ENCODE results near the gene ARHGDIA. TPM values are rescaled to one million over a fixed set of nuclear protein-coding genes. Genes with fewer than 3 reads are reported as not detected.

ARHGDIA gene
- total RNA-seq, 6 experiments from 2014 or later: 92.4 to 162 (median 137) TPM

DNA sequence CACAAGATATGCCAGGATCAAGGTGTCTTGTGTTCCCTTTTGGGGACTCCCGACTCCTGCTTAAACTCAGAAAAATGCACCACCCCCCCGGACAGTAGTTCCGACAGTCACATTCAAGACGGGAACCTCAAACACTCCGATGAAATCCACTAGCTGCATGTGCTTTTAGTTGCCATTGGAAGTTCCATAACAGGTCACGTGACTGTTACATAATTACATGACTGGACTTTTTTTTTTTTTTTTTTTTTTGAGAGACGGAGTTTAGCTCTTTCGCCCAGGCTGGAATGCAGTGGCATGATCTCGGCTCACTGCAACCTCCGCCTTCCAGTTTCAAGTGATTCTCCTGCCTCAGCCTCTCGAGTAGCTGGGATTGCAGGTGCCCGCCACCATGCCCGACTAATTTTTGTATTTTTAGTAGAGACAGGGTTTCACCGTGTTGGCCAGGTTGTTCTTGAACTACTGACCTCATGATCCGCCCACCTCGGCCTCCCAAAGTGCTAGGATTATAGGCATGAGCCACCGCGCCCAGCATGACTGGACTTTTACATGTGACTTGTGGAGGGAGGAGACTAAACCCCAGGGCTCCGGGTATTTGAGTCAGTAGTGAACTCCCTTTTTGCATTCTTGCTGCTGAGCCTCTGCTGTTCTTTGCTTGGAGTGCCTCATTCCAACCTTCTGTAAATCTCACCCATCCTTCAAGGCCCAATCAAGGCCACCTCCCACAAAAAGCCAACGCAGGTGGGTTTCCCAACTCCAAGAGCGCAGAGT lies 45.3 kb upstream of the ARHGDIA start:
- 57% methylated on average over 20 of the region's 21 CpGs for WGBS (ENCODE audit: insufficient coverage, low coverage, low lambda C conversion rate, missing lambda C conversion rate)

DNA sequence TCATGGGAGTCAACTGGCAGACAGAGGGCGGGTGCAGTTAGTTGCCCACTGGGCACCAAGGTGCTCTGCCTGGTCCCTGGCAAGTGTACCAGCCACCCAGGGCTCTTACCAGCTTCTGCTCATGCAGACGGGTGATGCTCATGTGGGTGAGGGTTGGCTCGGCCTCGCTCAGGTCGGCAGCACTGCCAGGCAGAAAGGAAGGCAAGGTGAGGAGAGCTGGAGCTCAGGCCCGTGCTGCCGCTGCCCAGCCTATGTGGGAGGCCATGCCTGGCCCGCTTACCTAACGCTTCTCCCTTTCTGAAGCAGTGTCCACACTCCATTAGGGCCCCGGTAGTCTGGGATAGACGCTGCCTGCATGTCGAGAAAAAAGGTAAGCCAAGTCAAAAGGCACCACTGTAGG lies 44.2 kb upstream of the ARHGDIA start:
- TF ChIP-seq, protein P1, sequence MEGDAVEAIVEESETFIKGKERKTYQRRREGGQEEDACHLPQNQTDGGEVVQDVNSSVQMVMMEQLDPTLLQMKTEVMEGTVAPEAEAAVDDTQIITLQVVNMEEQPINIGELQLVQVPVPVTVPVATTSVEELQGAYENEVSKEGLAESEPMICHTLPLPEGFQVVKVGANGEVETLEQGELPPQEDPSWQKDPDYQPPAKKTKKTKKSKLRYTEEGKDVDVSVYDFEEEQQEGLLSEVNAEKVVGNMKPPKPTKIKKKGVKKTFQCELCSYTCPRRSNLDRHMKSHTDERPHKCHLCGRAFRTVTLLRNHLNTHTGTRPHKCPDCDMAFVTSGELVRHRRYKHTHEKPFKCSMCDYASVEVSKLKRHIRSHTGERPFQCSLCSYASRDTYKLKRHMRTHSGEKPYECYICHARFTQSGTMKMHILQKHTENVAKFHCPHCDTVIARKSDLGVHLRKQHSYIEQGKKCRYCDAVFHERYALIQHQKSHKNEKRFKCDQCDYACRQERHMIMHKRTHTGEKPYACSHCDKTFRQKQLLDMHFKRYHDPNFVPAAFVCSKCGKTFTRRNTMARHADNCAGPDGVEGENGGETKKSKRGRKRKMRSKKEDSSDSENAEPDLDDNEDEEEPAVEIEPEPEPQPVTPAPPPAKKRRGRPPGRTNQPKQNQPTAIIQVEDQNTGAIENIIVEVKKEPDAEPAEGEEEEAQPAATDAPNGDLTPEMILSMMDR (IDR thresholded peaks at IDR 0.05): no peak
- TF ChIP-seq POLR2A (IDR thresholded peaks at IDR 0.05): no peak
- Histone ChIP-seq H3K27ac (no peak overlapping the region), H3K27me3 (no peaks in the 10 kb centered on the region), H3K4me3 (no peak overlapping the region), H3K9me3 (no peaks in the 10 kb centered on the region), H3K4me1 (peaks cover 0 to 33% (median 9%) of the 10 kb centered on the region in 4 donors), H3K36me3 (peaks cover 0 to 34% (median 12%) of the 10 kb centered on the region in 4 donors)
- 93% methylated on average over 3 of the region's 12 CpGs for WGBS (ENCODE audit: insufficient coverage, low coverage, low lambda C conversion rate, missing lambda C conversion rate)
- ATAC-seq (no peak), DNase-seq (no peak)
- intact Hi-C loops (cut with DNase I): no loop called here

More for the DNA sequence above, 45.3 kb upstream of the ARHGDIA start:
- Histone ChIP-seq H3K27me3 (no peaks in the 10 kb centered on the region), H3K9me3 (no peaks in the 10 kb centered on the region), H3K27ac (no peak overlapping the region), H3K4me1 (peaks cover 0 to 44% (median 12%) of the 10 kb centered on the region in 4 donors), H3K4me3 (peak overlapping the region in 1 of 3 donors; percentile 89), H3K36me3 (peaks cover 0 to 34% (median 12%) of the 10 kb centered on the region in 4 donors)
- intact Hi-C loops (cut with DNase I): no loop called here
- ATAC-seq: no peak
- DNase-seq: no peak
- TF ChIP-seq, protein P1 (IDR thresholded peaks at IDR 0.05): no peak
- peak; percentile 10 for TF ChIP-seq POLR2A (IDR thresholded peaks at IDR 0.05)

DNA sequence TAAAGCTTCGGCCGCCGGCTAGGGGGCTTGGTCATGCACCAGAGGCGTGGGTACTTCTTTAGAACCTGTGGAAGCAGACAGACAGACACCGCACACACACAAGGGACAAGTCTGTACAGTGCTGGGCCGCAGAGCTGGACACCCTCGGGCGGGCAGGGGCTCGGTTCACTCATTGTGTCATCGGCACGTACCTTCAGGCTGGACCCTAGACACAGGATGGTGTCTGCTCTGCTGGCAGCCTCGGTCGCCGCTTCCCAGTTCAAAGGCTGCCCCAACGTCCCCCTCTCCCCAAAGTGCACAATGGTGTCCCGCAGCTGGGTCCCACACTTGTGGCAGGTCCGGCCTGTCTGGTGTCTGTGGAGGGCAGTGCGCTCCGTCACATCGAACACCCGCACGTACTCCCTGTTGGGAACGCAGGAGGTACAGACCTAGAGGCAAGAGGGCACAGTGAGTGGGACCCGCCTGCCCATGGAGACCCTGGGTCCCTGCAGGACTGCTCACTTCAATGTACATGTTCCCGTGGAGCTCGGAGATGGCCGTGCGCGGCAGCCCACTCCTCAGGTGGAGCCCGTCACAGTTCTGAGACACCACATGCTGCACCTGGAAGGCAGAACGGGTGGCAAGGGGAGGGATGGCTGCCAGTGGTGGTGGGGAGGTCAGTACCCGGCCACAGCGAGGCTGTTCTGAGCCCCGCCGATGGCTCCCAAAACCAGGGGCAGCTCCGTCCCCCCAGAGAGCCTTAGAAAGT lies 43.1 kb upstream of the ARHGDIA start:
- intact Hi-C loops (cut with DNase I): no loop called here
- H3K27me3 ChIP-seq: no peaks in the 10 kb centered on the region
- peaks cover 0 to 39% (median 11%) of the 10 kb centered on the region in 4 donors for H3K4me1 ChIP-seq
- H3K27ac ChIP-seq: no peak overlapping the region
- H3K9me3 ChIP-seq: no peaks in the 10 kb centered on the region
- TF ChIP-seq, protein P1 (IDR thresholded peaks at IDR 0.05): no peak
- TF ChIP-seq POLR2A (IDR thresholded peaks at IDR 0.05): no peak
- WGBS (ENCODE audit: insufficient coverage, low coverage, low lambda C conversion rate, missing lambda C conversion rate): no CpG with 5 or more reads among the region's 36 CpGs
- peaks cover 0 to 35% (median 12%) of the 10 kb centered on the region in 4 donors for H3K36me3 ChIP-seq
- DNase-seq (no peak), ATAC-seq (no peak)
- no peak overlapping the region for H3K4me3 ChIP-seq

GRCh38 chr17:81913394-81914102 lies 42.4 kb upstream of the ARHGDIA start:
- WGBS (ENCODE audit: insufficient coverage, low coverage, low lambda C conversion rate, missing lambda C conversion rate): 92% methylated on average over 10 of the region's 31 CpGs
- intact Hi-C loops (cut with DNase I): no loop called here
- H3K36me3 ChIP-seq: peaks cover 0 to 42% (median 15%) of the 10 kb centered on the region in 4 donors

More at GRCh38 chr17:81913394-81914102, 42.4 kb upstream of the ARHGDIA start:
- TF ChIP-seq, protein P1 (IDR thresholded peaks at IDR 0.05): no peak
- no peak for TF ChIP-seq POLR2A (IDR thresholded peaks at IDR 0.05)
- H3K4me3 ChIP-seq: no peak overlapping the region
- no peak overlapping the region for H3K27ac ChIP-seq
- ATAC-seq (no peak), DNase-seq (no peak)
- H3K4me1 ChIP-seq: peaks cover 0 to 38% (median 11%) of the 10 kb centered on the region in 4 donors
- no peaks in the 10 kb centered on the region for H3K9me3 ChIP-seq
- H3K27me3 ChIP-seq: no peaks in the 10 kb centered on the region
